ENCODE results near the gene CD37.
"Not testable (repeated sequence)": the region's sequence is repeated elsewhere in the genome, so short reads cannot be mapped to it uniquely, and the experiment has no call there.

The CD37 gene

GRCh38 chr19:49335071-49335783, at the start of gene CD37:
TSS of gene CD37 (plus strand) at chr19:49335406. CDS start at chr19:49335541, 135 bp downstream.
- no peak for DNase-seq (ENCODE audit: low read depth, low spot score)

GRCh38 chr19:49287141-49287770, 48.0 kb upstream of the CD37 start:
- DNase-seq (ENCODE audit: low read depth, low spot score): no peak

GRCh38 chr19:49288205-49288604, 47.0 kb upstream of the CD37 start:
- not testable (repeated sequence) for DNase-seq (ENCODE audit: low read depth, low spot score)

- DNase-seq (ENCODE audit: low read depth, low spot score): not testable (repeated sequence)
These were observed 45.9 kb upstream of the CD37 start for GRCh38 chr19:49289286-49289685.

GRCh38 chr19:49290517-49290916, 44.7 kb upstream of the CD37 start:
- DNase-seq (ENCODE audit: low read depth, low spot score): no peak

- no peak for DNase-seq (ENCODE audit: low read depth, low spot score)
These were observed 40.8 kb upstream of the CD37 start for GRCh38 chr19:49294401-49294800.

- DNase-seq (ENCODE audit: low read depth, low spot score): no peak
These were observed 39.9 kb upstream of the CD37 start for GRCh38 chr19:49295208-49295880.

GRCh38 chr19:49297403-49297802, 37.8 kb upstream of the CD37 start:
- DNase-seq (ENCODE audit: low read depth, low spot score): no peak

GRCh38 chr19:49298653-49299052, 36.6 kb upstream of the CD37 start:
- not testable (repeated sequence) for DNase-seq (ENCODE audit: low read depth, low spot score)

- DNase-seq (ENCODE audit: low read depth, low spot score): peak; percentile 79
These were observed 33.9 kb upstream of the CD37 start for GRCh38 chr19:49301165-49301865.

GRCh38 chr19:49301866-49302252, 33.3 kb upstream of the CD37 start:
- DNase-seq (ENCODE audit: low read depth, low spot score): no peak

GRCh38 chr19:49306734-49307133, 28.5 kb upstream of the CD37 start:
- not testable (repeated sequence) for DNase-seq (ENCODE audit: low read depth, low spot score)

- no peak for DNase-seq (ENCODE audit: low read depth, low spot score)
These were observed 26.1 kb upstream of the CD37 start for GRCh38 chr19:49309087-49309486.

- DNase-seq (ENCODE audit: low read depth, low spot score): no peak
These were observed 20.1 kb upstream of the CD37 start for GRCh38 chr19:49315111-49315510.

- no peak for DNase-seq (ENCODE audit: low read depth, low spot score)
These were observed 18.9 kb upstream of the CD37 start for GRCh38 chr19:49316284-49316683.

- no peak for DNase-seq (ENCODE audit: low read depth, low spot score)
These were observed 16.9 kb upstream of the CD37 start for GRCh38 chr19:49318296-49318695.

GRCh38 chr19:49324801-49325576, 10.2 kb upstream of the CD37 start, which contains the start of gene SLC6A16:
TSS of gene SLC6A16 (minus strand) at chr19:49325191. CDS start at chr19:49311347, 13,844 bp downstream.
- no peak for DNase-seq (ENCODE audit: low read depth, low spot score)

- DNase-seq (ENCODE audit: low read depth, low spot score): not testable (repeated sequence)
These were observed 9.4 kb upstream of the CD37 start for GRCh38 chr19:49325756-49326155.

- DNase-seq (ENCODE audit: low read depth, low spot score): no peak
These were observed 9.0 kb upstream of the CD37 start for GRCh38 chr19:49326165-49326704.

- DNase-seq (ENCODE audit: low read depth, low spot score): peak; percentile 29
These were observed 7.2 kb upstream of the CD37 start for GRCh38 chr19:49327878-49328544.

Data from ELF-1 (cell line).